Esophagus squamous epithelium (tissue), 4 donors: ENCODE results near the gene MICAL2.

Experiments
- POLR2A ChIP-seq, 4 donors: fragments of 450-650 bp; IDR thresholded peaks; one replicate each; pipeline ENCODE4 v1.6.1; 2017; ENCODE audit warnings: antibody characterized with exemption in 4 of 4, mild to moderate bottlenecking in 4 of 4, moderate library complexity in 3 of 4
- TF ChIP-seq, protein P1 (sequence below), 6 experiments: fragments of 450-650 bp in 4 of 6; fragments of 200-600 bp in 2 of 6; sonication (generic) in 2 of 6; IDR thresholded peaks; one replicate each; pipeline ENCODE4 v1.5.1; 2016 to 2019; ENCODE audit warnings: antibody characterized with exemption in 6 of 6, mild to moderate bottlenecking in 4 of 6, moderate library complexity in 4 of 6

DNA sequence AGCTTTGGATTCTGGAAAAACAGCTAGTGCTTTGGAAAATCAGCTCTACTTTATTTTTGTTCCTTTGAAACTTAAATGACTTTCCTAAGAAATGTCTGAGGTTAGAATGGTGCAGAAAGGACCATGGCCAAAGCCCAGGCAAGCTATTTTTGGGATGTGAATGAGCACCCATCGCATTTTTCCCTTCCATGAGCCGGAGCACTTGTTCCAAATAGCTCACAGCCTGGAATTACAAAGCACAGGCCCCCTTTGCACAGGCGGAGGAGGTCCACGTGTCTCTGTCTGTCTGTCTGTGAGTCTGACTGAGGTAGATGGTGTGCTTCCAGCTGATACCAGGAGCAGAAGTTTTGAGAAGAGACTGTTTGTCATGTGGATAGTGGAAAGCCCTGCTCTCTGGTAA is 50.7 kb downstream of the MICAL2 start:
- no peak for TF ChIP-seq POLR2A (IDR thresholded peaks at IDR 0.05)
- TF ChIP-seq, protein P1, sequence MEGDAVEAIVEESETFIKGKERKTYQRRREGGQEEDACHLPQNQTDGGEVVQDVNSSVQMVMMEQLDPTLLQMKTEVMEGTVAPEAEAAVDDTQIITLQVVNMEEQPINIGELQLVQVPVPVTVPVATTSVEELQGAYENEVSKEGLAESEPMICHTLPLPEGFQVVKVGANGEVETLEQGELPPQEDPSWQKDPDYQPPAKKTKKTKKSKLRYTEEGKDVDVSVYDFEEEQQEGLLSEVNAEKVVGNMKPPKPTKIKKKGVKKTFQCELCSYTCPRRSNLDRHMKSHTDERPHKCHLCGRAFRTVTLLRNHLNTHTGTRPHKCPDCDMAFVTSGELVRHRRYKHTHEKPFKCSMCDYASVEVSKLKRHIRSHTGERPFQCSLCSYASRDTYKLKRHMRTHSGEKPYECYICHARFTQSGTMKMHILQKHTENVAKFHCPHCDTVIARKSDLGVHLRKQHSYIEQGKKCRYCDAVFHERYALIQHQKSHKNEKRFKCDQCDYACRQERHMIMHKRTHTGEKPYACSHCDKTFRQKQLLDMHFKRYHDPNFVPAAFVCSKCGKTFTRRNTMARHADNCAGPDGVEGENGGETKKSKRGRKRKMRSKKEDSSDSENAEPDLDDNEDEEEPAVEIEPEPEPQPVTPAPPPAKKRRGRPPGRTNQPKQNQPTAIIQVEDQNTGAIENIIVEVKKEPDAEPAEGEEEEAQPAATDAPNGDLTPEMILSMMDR (IDR thresholded peaks at IDR 0.05): no peak
